Measurements from ENCODE around the gene HERC2. TPM values are rescaled to one million over a fixed set of nuclear protein-coding genes. Genes with fewer than 3 reads are reported as not detected.

HERC2 gene
- total and polyA plus RNA-seq, 12 donors = 24.4 to 77.0 (median 60.3) TPM

DNA sequence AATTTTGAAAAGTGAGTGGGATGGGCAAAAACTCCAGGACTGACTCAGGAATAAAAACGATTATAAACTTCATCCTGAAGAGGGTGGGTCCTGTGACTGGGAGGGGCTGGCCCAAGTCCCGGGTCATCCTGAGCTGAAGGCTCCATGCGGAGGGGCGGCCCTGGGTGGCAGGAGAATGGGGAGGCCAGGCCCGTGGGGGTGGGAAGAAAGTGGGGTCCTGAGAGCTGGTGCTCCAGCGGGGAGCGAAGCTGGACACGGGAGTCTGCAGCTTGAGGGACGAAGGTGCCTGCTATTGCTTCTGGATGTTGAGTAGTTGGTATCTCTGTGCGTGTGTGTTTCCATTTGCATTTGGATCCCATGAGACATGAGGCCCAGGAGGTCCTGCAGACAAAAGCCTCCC is 218.1 kb downstream of the HERC2 start:
- Histone ChIP-seq H3K36me3 (no peaks in the 10 kb centered on the region), H3K27ac (no peak overlapping the region), H3K27me3 (peaks cover 0 to 54% (median 47%) of the 10 kb centered on the region in 7 donors), H3K4me1 (peaks cover 3 to 27% (median 22%) of the 10 kb centered on the region in 9 donors), H3K4me3 (no peak overlapping the region), H3K9me3 (no peaks in the 10 kb centered on the region)
- TF ChIP-seq, protein P1, sequence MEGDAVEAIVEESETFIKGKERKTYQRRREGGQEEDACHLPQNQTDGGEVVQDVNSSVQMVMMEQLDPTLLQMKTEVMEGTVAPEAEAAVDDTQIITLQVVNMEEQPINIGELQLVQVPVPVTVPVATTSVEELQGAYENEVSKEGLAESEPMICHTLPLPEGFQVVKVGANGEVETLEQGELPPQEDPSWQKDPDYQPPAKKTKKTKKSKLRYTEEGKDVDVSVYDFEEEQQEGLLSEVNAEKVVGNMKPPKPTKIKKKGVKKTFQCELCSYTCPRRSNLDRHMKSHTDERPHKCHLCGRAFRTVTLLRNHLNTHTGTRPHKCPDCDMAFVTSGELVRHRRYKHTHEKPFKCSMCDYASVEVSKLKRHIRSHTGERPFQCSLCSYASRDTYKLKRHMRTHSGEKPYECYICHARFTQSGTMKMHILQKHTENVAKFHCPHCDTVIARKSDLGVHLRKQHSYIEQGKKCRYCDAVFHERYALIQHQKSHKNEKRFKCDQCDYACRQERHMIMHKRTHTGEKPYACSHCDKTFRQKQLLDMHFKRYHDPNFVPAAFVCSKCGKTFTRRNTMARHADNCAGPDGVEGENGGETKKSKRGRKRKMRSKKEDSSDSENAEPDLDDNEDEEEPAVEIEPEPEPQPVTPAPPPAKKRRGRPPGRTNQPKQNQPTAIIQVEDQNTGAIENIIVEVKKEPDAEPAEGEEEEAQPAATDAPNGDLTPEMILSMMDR (IDR thresholded peaks at IDR 0.05) = no peak
- no peak for DNase-seq
- intact Hi-C loops (cut with DNase I) = no loop called here
- WGBS, 2 donors = 85 to 89% methylated on average over 10 of the region's 10 CpGs
- no peak for ATAC-seq

DNA sequence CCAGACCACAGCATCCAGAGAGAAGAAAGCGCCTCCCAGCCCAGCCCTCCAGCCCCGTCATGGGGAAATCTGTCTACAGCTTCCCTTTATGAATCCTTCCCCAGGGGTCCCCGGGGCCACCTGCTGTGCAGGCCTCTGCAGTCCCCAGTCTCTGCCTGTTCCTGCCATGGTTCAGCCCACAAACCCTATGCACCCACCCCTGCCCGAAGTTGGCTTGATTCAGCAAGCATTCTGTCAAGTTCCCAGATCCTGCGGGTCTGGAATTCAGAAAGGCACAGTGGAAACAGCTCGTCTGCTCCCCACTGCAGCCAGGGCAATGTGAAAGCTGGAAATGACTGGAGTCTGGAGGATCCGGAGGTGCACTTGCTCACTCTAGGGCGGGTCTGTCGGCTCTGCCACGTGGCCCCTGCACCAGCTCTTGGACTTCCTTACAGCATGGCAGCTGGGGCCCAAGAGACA is 220.0 kb downstream of the HERC2 start:
- H3K4me3 ChIP-seq = no peak overlapping the region
- H3K27ac ChIP-seq = no peak overlapping the region
- intact Hi-C loops (cut with DNase I) = no loop called here
- no peak for ATAC-seq
- no peak for DNase-seq
- WGBS, 2 donors = 77 to 82% methylated on average over 10 of the region's 10 CpGs
- peaks cover 0 to 62% (median 54%) of the 10 kb centered on the region in 7 donors for H3K27me3 ChIP-seq
- no peaks in the 10 kb centered on the region for H3K9me3 ChIP-seq
- H3K36me3 ChIP-seq = no peaks in the 10 kb centered on the region
- TF ChIP-seq, protein P1 (IDR thresholded peaks at IDR 0.05) = no peak
- H3K4me1 ChIP-seq = peaks cover 3 to 25% (median 21%) of the 10 kb centered on the region in 9 donors

DNA sequence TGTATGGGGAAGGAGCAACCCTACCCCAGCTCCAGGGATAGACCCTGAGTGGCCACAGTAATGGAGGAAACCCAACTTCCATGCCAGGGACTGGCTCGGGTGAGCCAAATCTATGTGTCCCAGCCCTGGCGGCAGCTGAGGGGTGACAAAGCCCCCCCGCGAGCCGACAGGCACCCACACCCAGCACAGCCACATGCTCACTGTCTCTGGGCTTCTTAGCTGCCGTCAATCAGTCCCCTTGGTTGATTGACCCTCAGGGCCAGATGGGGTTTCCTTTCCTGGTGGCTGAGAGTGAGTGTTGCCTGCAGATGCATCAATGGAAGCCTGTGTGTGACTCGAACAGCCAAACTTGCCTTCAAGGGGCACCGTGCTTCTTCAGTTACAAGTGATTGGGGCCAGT is 220.8 kb downstream of the HERC2 start:
- Histone ChIP-seq H3K36me3 (no peaks in the 10 kb centered on the region), H3K27me3 (peaks cover 0 to 61% (median 48%) of the 10 kb centered on the region in 7 donors), H3K4me3 (no peak overlapping the region), H3K27ac (no peak overlapping the region), H3K4me1 (peaks cover 2 to 25% (median 17%) of the 10 kb centered on the region in 9 donors), H3K9me3 (no peaks in the 10 kb centered on the region)
- intact Hi-C loops (cut with DNase I) = no loop called here
- ATAC-seq (no peak), DNase-seq (no peak)
- TF ChIP-seq, protein P1 (IDR thresholded peaks at IDR 0.05) = no peak
- 77 to 81% methylated on average over 8 of the region's 8 CpGs for WGBS, 2 donors

DNA sequence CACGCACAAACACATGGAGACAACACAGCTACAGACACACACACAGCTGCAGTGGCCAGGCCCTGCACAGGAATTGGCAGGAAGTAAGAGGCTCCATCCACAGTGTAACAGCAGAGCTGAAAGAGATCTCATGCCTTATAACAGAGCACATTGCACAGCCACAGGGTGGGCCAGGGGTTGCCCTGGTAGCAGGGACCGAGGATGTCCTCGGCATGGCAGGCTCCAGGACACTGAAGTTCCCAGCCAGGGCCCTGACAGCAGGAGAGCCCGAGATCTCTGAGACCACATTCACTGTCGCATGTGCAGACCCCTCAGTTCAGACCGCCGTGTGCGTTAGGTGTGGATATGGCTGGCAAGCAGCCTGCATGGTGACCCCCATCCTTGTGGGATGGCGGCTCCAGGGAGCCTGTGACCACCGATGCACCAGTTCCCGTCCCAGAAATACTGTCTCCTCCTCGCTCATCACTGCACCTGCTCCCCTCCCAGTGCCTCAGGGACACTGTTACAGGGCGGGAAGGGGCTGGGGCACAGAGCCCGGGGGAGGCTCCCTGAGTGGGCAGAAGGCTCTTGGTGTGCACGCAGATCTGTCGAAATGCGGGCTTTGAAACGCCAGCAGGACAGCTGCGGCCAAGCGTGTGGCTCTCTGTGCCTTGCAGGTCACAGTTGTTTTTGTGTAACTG is 221.3 kb downstream of the HERC2 start:
- Histone ChIP-seq H3K9me3 (no peaks in the 10 kb centered on the region), H3K36me3 (no peaks in the 10 kb centered on the region), H3K4me1 (peaks cover 2 to 28% (median 22%) of the 10 kb centered on the region in 9 donors), H3K27ac (no peak overlapping the region), H3K27me3 (peaks cover 0 to 61% (median 49%) of the 10 kb centered on the region in 7 donors), H3K4me3 (no peak overlapping the region)
- ATAC-seq (no peak), DNase-seq (no peak)
- TF ChIP-seq, protein P1 (IDR thresholded peaks at IDR 0.05) = no peak
- 89 to 92% methylated on average over 20 of the region's 20 CpGs for WGBS, 2 donors
- intact Hi-C loops (cut with DNase I) = no loop called here

All from heart right ventricle (tissue), 16 donors.